Panc1 (cell line): ENCODE results near the gene ZNF362. TPM values are rescaled to one million over a fixed set of nuclear protein-coding genes. Genes with fewer than 3 reads are reported as not detected.

Source experiments
- ATAC-seq: fragments of 200-7000 bp; cut with Tn5 transposase; 2 replicates; pipeline ENCODE4 v1.9.1; 2020; ENCODE audit warnings: mild to moderate bottlenecking, moderate library complexity
- BruUV-seq: library from RNA; stranded (reverse); fragments of 400-500 nt; replicated peaks from 2 replicates; lab custom pipeline; 2021; lab: Mats Ljungman, UMichigan
- CTCF ChIA-PET: fragments of 300-600 bp; sonication (Branson Sonifier 250); formaldehyde crosslinking; loops from one replicate; lab custom pipeline; 2022; ENCODE audit warnings: antibody characterized with exemption; lab: Charles Lee
- POLR2A ChIA-PET: fragments of 300-600 bp; sonication (Branson Sonifier 250); formaldehyde crosslinking; loops from one replicate; lab custom pipeline; 2022; ENCODE audit warnings: antibody characterized with exemption; lab: Charles Lee
- DNase-seq: peaks from one replicate; pipeline ENCODE4 v3.0.0-alpha.2; 2010; ENCODE audit warnings: low read depth, low spot score
- H3K27ac ChIP-seq: 2 replicates; pipeline ENCODE4 v1.5.1; 2011; ENCODE audit warnings: mild to moderate bottlenecking, low read length, inconsistent platforms
- H3K27me3 ChIP-seq: fragments of 200-500 bp; sonication (Bioruptor generic); 2 replicates; pipeline ENCODE4 v1.6.0; 2014; ENCODE audit warnings: low read length, inconsistent platforms; ENCODE audit not compliant: control insufficient read depth, insufficient read depth
- H3K36me3 ChIP-seq: fragments of 200-500 bp; sonication (Bioruptor generic); 2 replicates; pipeline ENCODE4 v1.5.1; 2014; ENCODE audit warnings: inconsistent platforms, mild to moderate bottlenecking, low read length, moderate library complexity; ENCODE audit not compliant: control insufficient read depth, insufficient read depth
- H3K4me1 ChIP-seq: 2 replicates; pipeline ENCODE4 v1.5.1; 2011; ENCODE audit warnings: inconsistent platforms, mild to moderate bottlenecking, low read length, moderate library complexity; ENCODE audit not compliant: control insufficient read depth, insufficient read depth
- H3K4me3 ChIP-seq, 2 experiments: 2 replicates each; pipeline ENCODE4 v1.5.1; 2011 to 2012; ENCODE audit warnings: low read depth in 2 of 2, low read length in 2 of 2, mild to moderate bottlenecking in 2 of 2, inconsistent platforms in 1 of 2, moderate library complexity in 1 of 2
- H3K9me3 ChIP-seq: fragments of 200-500 bp; sonication (Bioruptor generic); 2 replicates; pipeline ENCODE4 v1.5.1; 2014; ENCODE audit warnings: low read depth, mild to moderate bottlenecking, inconsistent platforms, low read length, moderate library complexity; ENCODE audit not compliant: control insufficient read depth, insufficient read depth
- POLR2AphosphoS5 ChIP-seq: IDR thresholded peaks from 2 replicates; pipeline ENCODE4 v1.6.1; 2012; ENCODE audit warnings: mild to moderate bottlenecking, low read depth, low read length, moderate library complexity
- SIN3A ChIP-seq: IDR thresholded peaks from 2 replicates; pipeline ENCODE4 v1.6.1; 2012; ENCODE audit warnings: low read depth, mild to moderate bottlenecking, low read length, moderate library complexity, borderline replicate concordance; ENCODE audit not compliant: insufficient read depth
- TCF7L2 ChIP-seq: IDR thresholded peaks from 2 replicates; pipeline ENCODE4 v1.6.1; 2011; ENCODE audit warnings: mild to moderate bottlenecking, low read depth, low read length, inconsistent platforms
- in situ Hi-C: cut with HindIII; loops from 2 replicates; pipeline ENCODE4 v1.10.0; 2016; ENCODE audit warnings: low sequenced_read_pairs, low pct_unique_long_range_greater_than_20kb
- intact Hi-C: fragments of 100-400 bp; cut with micrococcal nuclease; formaldehyde crosslinking; loops from one replicate; pipeline ENCODE4 v1.10.0; 2022; ENCODE audit not compliant: unreplicated experiment
- total RNA-seq: library from RNA; stranded (reverse); gene quantifications from one replicate; pipeline ENCODE4 v1.2.1, GENCODE V29; 2021; ENCODE audit not compliant: unreplicated experiment
- TF ChIP-seq, protein P1 (sequence below): fragments of 450-650 bp; IDR thresholded peaks from 2 replicates; pipeline ENCODE4 v1.5.1; 2017; ENCODE audit warnings: mild to moderate bottlenecking
- TF ChIP-seq, protein P2 (sequence below), 2 experiments: IDR thresholded peaks; 2 replicates each; pipeline ENCODE4 v1.6.1; 2011 to 2012; ENCODE audit warnings: low read depth in 2 of 2, control low read depth in 1 of 2, low read length in 1 of 2, mild to moderate bottlenecking in 1 of 2, moderate library complexity in 1 of 2; ENCODE audit not compliant: insufficient read depth in 1 of 2

Gene ZNF362
- total RNA-seq, 1 experiment from 2014 or later: 17.5 TPM

DNA sequence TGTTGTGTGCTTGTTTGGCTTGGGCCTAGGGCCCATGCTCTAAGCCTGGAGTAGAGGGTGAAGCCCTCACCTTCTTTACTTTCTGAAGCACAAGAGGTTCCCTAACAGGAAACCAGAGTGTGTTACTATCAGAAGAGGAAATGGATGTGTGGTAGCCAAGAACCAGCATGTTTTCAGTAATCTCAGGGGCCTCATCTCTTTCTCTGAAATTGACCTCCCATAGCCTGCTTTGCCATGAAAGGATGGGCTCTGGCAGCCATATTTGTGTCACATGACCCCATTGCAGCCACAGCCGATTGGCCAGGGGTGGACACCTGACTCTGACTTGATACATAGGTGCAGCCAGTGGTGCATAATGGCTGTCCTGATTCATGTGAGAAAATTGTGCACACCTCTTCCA is 46.0 kb downstream of the ZNF362 start:
- POLR2A ChIA-PET: no interaction called here
- ATAC-seq (no peak), DNase-seq (no peak)
- in situ Hi-C loops: no loop called here
- TF ChIP-seq TCF7L2 (no peak), SIN3A (no peak), POLR2AphosphoS5 (no peak)
- TF ChIP-seq, protein P1, sequence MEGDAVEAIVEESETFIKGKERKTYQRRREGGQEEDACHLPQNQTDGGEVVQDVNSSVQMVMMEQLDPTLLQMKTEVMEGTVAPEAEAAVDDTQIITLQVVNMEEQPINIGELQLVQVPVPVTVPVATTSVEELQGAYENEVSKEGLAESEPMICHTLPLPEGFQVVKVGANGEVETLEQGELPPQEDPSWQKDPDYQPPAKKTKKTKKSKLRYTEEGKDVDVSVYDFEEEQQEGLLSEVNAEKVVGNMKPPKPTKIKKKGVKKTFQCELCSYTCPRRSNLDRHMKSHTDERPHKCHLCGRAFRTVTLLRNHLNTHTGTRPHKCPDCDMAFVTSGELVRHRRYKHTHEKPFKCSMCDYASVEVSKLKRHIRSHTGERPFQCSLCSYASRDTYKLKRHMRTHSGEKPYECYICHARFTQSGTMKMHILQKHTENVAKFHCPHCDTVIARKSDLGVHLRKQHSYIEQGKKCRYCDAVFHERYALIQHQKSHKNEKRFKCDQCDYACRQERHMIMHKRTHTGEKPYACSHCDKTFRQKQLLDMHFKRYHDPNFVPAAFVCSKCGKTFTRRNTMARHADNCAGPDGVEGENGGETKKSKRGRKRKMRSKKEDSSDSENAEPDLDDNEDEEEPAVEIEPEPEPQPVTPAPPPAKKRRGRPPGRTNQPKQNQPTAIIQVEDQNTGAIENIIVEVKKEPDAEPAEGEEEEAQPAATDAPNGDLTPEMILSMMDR: no peak
- TF ChIP-seq, protein P2, sequence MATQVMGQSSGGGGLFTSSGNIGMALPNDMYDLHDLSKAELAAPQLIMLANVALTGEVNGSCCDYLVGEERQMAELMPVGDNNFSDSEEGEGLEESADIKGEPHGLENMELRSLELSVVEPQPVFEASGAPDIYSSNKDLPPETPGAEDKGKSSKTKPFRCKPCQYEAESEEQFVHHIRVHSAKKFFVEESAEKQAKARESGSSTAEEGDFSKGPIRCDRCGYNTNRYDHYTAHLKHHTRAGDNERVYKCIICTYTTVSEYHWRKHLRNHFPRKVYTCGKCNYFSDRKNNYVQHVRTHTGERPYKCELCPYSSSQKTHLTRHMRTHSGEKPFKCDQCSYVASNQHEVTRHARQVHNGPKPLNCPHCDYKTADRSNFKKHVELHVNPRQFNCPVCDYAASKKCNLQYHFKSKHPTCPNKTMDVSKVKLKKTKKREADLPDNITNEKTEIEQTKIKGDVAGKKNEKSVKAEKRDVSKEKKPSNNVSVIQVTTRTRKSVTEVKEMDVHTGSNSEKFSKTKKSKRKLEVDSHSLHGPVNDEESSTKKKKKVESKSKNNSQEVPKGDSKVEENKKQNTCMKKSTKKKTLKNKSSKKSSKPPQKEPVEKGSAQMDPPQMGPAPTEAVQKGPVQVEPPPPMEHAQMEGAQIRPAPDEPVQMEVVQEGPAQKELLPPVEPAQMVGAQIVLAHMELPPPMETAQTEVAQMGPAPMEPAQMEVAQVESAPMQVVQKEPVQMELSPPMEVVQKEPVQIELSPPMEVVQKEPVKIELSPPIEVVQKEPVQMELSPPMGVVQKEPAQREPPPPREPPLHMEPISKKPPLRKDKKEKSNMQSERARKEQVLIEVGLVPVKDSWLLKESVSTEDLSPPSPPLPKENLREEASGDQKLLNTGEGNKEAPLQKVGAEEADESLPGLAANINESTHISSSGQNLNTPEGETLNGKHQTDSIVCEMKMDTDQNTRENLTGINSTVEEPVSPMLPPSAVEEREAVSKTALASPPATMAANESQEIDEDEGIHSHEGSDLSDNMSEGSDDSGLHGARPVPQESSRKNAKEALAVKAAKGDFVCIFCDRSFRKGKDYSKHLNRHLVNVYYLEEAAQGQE (IDR thresholded peaks at IDR 0.05; ENCODE audit: insufficient read depth in 1 of 2, low read depth in 2 of 2, low read length in 1 of 2): no peak
- no peak overlapping the region for H3K27ac ChIP-seq
- BruUV-seq: no TSS peak
- no peaks in the 10 kb centered on the region for H3K36me3 ChIP-seq
- no peak overlapping the region for H3K4me3 ChIP-seq
- H3K9me3 ChIP-seq: no peaks in the 10 kb centered on the region
- no peaks in the 10 kb centered on the region for H3K27me3 ChIP-seq
- H3K4me1 ChIP-seq: no peaks in the 10 kb centered on the region
- CTCF ChIA-PET: interaction anchor here (0.6 kb wide), 1 partner anchor 77 kb away, joined by 3 read pairs; no protein-coding TSS in a partner anchor
- intact Hi-C loops: no loop called here

DNA sequence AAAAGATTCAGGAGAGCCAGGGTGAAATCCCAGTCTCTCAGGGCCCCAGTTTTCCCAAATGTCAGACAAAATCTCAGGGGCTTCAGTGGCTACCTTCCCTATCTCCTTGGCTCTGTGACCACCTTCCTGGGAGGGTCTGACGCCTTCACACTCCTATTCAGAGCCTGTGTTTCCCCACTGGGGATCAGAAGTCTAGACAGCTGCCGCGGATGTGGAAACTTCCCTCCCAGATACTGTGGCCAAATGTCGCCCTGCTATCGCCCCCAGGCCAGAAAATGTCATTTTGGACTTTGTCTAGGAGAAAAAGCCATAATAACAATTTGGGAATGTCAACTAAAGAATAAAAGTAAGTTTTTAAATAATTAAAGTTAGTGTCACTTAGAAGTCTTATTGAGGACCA is 48.7 kb downstream of the ZNF362 start:
- TF ChIP-seq POLR2AphosphoS5 (no peak), TCF7L2 (no peak), SIN3A (no peak)
- TF ChIP-seq, protein P1: no peak
- TF ChIP-seq, protein P2 (IDR thresholded peaks at IDR 0.05; ENCODE audit: insufficient read depth in 1 of 2, low read depth in 2 of 2, low read length in 1 of 2): no peak
- intact Hi-C loops: no loop called here
- Histone ChIP-seq H3K27ac (no peak overlapping the region), H3K4me3 (no peak overlapping the region), H3K36me3 (no peaks in the 10 kb centered on the region), H3K4me1 (no peaks in the 10 kb centered on the region), H3K27me3 (no peaks in the 10 kb centered on the region), H3K9me3 (no peaks in the 10 kb centered on the region)
- no TSS peak for BruUV-seq
- POLR2A ChIA-PET: no interaction called here
- DNase-seq (no peak), ATAC-seq (no peak)
- CTCF ChIA-PET: no interaction called here
- in situ Hi-C loops: no loop called here
